Kidney tubule cell (primary cell): ENCODE measurements around the gene USP7.
A peak's percentile ranks its signal among the peaks of the same experiment; 100 is the strongest.
"Not testable (repeated sequence)": the region's sequence is repeated elsewhere in the genome, so short reads cannot be mapped to it uniquely, and the experiment has no call there.

Experiments used
- DNase-seq: peaks from one replicate; pipeline ENCODE4 v3.0.0-alpha.2; 2018; ENCODE audit warnings: low spot score

Gene USP7

DNA sequence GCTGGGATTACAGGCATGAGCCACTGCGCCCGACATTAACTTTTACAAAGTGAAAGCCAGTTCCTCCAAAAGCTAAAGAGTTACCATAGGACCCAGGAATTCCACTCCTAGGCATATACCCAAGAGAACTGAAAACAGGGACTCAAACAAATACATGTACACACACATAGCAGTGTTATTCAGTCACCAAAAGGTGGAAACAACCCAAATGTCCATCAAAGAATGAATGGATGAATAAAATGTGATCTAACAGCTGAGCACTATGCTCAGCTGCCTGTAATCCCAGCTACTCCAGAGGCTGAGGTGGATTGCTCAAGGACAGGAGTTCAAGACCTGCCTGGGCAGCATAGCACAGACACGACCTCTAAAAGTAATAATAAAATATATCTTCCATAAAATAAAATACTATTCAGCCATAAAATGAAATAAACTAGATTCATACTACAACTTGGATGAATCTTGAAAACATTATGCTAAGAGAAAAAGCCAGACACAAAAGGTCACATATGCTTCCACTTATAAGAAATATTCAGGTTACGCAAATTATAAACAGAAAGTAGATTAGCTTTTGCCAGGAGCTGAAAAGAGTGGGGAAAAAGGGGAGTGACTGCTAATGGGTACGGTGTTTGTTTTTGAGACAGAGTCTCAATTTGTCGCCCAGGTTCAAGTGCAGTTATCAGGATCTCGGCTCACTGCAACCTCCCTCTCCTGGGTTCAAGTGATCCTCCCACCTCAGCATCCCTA, 9.3 kb upstream of the USP7 start:
- DNase-seq, result no peak

DNA sequence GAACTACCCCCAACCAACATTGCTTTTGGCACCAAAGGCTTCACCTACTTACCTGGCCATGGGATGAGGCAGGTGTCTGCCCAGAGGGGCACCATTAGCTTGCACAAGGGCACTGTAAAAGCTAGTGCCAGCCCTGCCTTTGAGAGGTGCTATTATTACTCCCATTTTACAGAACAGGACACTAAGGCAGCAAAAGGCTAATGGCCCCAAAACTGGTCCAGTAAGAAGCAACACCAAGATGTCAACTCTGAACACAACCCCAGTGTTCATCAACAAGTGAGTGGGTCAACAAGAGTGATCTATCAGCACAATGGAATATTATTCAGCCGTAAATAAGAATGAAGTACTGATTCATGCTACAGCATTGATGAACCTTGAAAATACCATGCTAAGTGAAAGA, 7.7 kb upstream of the USP7 start:
- DNase-seq, result no peak

DNA sequence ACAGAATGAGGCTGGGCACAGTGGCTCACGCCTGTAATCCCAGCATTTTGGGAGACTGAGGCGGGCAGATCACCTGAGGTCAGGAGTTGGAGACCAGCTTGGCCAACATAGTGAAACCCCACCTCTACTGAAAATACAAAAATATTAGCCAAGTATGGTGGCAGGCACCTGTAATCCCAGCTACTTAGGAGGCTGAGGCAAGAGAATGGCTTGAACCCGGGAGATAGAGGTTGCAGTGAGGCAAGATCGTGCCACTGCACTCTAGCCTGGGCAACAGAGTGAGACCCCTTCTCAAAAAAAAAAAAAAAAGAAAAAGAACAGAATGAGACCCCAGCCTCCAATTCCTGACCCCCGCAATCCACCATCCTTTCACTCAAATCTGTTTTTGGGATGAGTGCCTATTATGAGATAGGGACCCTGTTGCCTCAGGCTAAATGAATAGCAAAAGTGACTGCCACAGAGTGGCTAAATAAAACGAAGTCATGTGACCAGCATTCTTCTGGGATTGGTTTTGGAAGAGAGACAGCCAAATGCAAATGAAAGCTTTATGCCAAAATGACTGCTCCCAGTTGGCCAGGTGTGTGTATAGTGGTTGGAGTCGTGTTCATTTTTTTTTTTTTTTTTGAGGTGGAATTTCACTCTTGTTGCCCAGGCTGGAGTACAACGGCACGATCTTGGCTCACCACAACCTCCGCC, 5.6 kb upstream of the USP7 start:
- not testable (repeated sequence) for DNase-seq

DNA sequence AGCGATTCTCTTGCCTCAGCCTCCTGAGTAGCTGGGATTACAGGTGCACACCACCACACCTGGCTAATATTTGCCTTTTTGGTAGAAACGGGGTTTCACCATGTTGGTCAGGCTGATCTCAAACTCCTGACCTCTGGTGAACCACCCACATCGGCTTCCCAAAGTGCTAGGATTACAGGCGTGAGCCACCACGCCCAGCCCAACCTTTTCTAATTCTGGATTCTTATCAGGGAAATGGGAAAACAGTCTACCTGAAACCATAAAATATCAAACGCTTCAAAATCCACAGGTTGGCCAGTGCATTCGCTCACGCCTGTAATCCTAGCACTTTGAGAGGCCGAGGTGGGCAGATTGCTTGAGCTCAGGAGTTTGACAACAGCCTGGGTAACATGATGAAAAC, 4.3 kb upstream of the USP7 start:
- DNase-seq, result not testable (repeated sequence)

- DNase-seq, result no peak
Measured at GRCh38 chr16:8967132-8967821, 3.6 kb upstream of the USP7 start.

DNA sequence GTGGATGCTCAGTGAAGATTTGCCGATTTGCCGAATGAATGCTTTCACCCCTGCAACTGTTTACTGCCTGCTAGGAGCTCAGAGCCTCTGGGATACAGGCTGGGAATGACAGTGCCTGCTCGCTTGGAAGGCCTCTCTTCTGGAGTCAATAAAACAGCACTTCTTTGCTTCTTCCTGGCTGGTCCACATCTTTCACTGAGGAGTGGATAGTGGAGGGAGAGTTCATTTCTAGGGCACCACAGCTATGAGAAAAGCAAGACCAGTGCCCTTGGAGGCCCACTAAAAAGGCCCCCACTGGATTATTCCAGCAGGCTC, 3.1 kb upstream of the USP7 start:
- no peak for DNase-seq

GRCh38 chr16:8964462-8964861, 756 bp upstream of the USP7 start:
- DNase-seq, result no peak

DNA sequence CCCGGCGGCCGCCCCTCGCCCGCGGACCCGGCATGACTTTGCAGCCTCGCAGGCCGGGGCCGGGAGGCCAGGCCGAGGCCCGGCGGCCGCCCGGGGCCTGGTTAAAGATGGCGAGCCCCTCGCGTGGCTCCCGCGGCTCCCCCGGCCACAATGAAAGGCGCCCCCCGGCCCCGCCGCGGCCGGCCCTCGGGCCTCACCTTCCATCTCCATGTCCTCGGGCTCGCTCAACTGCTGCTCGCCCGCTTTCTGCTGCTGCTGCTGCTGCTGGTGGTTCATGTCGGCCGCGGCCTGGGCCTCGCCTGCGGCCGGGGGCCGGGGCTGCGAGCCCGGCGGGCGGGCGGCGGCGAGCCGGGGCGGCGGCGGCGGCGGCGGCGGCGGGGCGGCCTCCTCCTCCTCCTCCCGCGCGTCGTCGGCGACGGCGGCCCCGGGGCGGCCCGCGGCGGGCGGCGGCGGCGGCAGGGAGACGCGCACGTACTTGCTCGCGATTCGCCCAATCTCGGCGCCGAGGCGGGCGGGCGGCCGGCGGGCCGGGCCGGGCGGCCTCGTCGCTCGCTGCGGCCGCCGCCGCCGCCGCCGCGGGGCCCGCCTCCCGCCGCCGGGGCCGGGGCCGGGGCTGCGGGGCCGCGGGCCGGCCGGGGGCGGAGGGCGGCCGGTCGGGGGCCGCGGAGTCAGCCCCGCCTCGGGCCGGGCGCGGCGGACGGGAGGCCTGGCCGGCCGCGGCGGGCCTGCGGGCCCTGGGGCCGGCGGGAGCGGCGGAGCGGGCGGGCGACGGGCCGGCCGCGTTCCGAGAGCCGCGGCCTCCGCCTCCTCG, 491 bp downstream of the USP7 start:
- no peak for DNase-seq

DNA sequence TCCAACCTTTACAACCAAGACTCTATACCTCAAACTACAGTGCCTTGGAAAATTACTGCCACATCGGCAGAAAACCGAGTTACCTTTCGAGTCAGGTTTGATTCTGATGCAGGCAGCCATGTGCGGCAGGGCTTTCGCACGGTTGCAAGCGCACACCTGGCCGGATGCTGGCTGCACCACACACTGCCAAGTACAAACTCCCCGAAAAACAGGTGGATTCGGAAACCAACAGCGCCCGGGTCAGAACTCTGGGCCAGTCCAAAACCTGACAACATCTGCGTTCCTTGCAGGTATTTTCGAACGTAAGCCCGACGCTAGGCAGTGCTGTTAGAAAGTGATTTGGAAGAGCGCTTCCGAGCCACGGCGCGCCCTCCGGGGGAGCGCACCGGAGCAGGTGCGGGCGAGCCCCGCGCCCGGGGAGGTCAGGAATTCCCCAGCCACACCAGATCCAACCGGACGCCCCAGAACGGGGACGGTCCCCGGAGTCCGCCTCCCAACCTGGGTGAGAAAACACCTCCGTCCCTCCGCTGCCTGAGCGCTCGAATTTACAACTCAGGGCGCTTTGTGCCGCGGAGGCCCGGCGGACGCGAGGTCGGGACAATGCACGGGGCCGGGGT, 1.2 kb downstream of the USP7 start:
- peak; percentile 41 for DNase-seq

DNA sequence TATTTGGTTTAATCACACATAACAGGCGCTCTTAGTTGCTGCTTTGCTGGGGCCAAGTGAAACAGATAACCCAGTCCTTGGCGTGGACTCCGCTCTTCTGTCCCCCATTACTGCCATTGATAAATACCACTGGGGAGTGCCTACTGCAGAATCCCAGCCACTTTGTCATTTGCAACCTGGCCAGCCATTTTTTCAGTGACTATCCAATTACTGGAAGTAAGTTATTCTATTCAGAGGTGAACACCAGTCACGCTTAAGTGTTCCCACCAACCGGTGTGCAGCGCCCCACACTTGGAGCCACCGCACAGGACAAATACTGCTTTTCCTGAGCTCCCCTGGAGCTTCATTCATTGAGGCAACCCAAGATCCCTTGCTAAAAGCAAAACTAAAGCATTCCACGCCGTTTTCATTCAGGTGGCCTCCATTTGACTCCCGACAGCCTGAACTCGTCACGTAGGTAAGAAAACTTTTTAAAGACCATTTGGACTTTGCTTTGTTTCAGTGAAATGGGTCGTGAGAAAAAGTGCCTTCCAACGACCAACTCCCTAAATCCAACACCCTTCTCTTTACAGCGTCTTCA, 1.8 kb downstream of the USP7 start:
- peak; percentile 35 for DNase-seq

DNA sequence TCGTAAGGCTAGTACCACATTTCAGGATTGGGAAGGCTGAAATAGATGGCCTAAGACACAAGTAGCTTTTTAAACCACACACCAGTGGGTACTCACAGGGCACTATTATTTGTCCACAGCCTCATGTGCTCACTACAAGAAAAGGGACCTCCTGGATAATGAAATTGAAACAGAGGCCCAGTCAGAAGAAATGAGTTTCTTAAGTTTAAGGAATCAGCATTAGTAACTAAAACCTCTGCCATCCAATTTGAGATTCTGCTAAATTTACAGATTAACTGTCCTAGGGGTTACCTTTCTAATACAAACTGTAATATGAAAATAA, 3.0 kb downstream of the USP7 start:
- DNase-seq, result no peak

GRCh38 chr16:8959921-8960787, 3.6 kb downstream of the USP7 start:
- no peak for DNase-seq

DNA sequence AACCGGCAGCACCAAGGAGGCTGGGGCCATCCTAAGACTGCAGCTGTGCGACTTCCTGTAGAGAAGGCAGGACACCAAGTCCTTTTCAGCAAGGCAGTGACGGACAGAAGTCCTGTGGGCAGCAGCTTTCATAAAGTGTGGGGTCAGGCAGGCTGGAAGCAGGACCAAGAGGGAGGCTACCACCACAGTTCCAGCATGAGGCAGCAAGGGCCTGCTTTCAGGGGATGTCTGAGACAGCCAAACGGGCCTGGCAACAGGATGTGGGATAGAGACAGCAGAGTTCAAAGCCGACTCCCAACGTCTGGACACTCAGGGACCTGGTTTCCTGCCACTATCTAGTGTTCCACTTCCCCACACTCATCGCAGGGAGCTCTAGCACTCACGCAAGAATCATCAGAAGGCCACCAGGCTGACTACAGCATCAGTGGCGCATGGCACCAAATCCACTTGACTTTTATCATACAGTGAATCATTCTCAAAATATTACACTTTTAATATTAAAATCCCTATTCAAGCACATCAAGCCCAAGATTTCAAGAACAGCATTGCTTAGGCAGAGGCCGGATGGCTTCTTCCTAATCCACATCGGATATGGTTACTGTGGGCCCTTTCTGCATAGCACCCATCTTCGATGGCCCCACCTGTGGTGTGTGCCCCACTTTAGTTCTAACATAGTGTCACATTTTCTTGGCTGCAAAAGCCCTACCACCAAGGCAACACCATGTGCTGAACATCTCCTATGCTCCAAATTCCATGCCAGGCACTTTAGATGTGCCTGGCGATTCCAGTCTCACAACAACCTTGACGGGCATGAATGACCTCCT, 5.2 kb downstream of the USP7 start:
- DNase-seq, result peak; percentile 45

- no peak for DNase-seq
Measured at GRCh38 chr16:8957509-8958157, 6.1 kb downstream of the USP7 start.

GRCh38 chr16:8957063-8957397, 6.7 kb downstream of the USP7 start:
- no peak for DNase-seq

- DNase-seq, result no peak
Measured at GRCh38 chr16:8956265-8957062, 7.2 kb downstream of the USP7 start.

DNA sequence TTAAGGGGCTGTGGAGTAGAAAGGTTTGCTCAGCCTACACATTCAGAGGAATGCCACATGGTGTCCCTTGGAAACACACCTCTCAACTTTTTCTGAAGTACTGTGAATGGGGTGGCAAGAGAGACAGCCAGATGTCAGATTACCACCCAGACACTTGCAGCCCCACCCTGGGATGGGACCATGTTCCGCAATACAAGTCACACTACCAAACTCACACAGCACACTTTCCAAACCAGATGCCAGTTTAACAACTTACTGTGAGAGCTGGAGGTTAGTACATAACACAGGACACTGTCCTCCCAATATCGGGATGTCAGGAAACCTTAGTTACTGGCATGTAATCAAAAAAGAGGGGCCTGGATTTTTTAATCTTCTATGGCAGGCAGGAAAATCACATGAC, 7.9 kb downstream of the USP7 start:
- no peak for DNase-seq

- DNase-seq, result no peak
Measured at GRCh38 chr16:8953064-8953463, 10.6 kb downstream of the USP7 start.

DNA sequence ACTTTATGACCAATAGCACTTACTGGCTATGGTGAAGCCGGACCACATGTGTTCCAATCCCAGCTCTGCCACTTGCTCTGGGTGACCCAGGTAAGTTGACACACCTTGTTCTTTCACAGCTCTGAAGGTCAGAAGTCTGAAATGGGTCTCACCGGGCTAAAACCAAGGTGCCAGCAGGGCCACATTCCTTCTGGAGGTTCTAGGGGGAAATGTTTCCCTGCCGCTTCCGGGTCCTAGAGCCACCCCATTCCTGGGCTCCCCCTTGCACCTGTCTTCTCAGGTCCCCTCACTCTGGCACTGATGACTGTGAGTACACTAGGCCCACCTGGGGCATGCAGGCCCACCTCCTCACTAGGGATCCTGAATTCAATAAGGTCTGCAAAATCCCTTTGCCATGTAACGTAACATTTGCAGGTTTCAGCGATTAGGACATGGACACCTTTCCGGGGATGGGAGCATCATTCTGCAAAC, 11.4 kb downstream of the USP7 start:
- no peak for DNase-seq
